Effector CD8-positive, alpha-beta T cell (primary cell): ENCODE measurements around the gene RDM1.

ENCODE experiments used
- DNase-seq: peaks from one replicate; lab custom pipeline; 2025; lab: John Stamatoyannopoulos, UW

RDM1 gene

DNA sequence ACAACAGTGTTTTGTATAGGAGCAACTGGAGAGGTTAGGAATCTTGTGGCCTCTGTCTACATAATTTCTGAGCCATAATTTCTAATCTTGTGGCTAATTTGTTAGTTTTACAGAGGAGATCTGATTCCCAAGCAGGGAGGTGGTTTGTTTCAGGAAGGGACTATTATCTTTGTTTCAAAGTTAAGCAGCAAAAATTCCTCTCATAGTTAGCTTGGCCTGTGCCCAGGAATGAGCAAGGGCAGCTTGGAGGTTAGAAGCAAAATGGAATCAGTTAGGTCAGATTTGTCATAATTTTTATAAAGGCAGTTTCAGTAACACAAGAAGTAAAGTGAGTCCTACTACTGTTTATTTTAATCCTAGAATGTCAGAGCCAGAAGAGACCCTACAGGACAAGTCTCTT, 2.0 kb upstream of the RDM1 start:
- no peak for DNase-seq

DNA sequence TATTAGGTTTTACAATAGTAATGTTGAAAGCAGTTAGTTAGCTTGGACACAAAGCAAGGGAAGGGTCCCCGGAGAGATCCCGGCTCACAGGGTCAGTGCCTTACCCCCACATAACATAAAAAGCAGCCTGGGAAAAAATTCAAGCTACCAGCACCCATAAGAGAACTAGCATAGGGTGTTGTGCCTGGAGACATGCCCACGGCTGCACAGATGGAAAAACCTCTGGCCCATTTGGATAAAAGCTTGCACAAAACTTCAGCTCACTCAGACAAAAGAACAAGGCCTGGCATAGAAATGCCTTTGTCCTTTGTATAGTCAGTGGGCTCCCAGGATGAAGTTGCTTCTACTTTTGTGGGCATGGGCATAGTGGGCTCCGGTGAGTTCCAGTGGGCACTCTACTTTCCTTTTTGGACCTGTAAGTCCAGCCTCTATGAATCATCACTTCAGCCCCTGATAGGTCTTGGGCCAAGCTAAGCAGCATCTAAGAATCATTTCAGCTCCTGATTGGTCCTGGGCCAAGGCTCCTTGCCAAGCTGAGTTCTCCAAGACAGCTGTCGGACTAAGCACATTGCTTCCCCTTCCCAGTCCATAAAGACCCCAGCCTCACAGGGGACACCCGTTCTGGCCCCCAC, 1.3 kb upstream of the RDM1 start:
- DNase-seq: no peak

DNA sequence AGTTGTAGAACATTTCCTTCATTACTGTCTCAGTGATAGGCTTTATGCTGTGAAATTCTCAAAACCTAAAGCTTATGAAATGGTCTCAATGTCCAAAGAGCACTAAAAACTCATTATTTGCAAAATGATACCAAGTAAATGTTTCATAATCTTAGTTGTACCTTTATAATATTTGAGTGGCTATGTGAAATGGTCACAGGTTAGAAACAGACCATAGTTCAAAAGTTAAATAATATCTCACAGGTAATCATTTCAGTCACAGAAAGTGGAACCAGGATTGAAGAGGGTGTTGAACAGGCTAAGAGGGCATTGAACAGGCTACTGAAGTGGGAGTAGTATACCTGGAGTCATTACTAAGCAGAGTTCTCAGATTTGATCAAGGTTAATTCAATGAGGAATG, 2.9 kb downstream of the RDM1 start:
- DNase-seq: no peak

DNA sequence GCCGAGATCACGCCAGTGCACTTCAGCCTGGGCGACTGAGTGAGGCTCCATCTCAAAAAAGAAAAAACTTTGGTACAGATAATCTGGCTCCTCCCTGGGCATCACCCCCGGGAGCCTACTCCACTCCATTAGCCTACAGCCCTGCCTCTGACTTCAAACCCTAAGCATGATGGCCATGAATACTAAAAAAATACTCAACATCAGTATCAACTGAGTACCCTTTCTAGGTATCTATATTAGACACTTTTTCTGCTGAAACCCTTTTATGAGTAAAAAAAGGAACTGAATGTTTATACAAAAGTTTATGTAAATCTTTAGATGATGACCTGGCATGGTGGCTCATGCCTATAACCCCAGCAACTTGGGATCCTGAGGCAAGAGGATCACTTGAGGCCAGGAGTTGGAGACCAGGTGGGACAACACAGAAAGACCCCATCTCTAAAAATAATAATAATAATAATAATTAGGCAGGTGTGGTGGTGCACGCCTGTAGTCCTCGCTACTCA, 6.9 kb downstream of the RDM1 start:
- DNase-seq: no peak

DNA sequence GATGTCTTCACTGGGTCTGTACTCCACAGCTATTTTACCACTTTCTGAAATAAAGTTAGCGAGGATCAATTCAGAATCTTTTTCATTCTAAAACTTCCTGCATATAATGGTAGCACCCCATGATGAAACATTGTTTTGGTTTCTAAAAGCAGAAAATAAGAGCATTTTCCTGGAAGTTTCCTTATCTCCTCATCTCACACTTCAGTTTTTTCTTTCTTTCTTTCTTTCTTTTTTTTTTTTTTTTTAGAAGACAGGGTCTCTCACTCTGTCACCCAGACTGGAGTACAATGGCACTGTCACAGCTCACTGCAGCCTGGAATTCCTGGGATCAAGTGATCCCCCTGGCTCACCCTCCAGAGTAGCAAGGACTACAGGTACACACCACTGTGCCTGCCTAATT, 10.3 kb downstream of the RDM1 start:
- DNase-seq: no peak

DNA sequence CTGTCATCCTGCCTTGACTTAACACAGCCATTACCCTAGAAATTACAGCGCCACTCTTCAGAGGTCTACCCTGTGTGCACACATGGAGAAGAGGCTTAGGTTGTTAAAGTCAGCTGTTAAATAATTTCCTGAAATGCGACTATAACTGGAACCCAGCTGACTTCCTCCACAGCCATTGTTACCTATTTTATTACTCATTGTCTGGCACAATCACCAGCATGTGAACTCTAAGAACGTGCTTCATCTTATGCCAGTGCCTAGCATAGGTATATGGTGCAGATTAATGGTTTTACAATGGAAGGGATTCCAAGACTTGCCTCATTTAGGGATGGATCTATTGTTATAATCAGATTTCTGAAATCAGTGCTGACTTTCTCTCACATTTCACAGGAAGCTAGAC, 11.9 kb downstream of the RDM1 start:
- no peak for DNase-seq

DNA sequence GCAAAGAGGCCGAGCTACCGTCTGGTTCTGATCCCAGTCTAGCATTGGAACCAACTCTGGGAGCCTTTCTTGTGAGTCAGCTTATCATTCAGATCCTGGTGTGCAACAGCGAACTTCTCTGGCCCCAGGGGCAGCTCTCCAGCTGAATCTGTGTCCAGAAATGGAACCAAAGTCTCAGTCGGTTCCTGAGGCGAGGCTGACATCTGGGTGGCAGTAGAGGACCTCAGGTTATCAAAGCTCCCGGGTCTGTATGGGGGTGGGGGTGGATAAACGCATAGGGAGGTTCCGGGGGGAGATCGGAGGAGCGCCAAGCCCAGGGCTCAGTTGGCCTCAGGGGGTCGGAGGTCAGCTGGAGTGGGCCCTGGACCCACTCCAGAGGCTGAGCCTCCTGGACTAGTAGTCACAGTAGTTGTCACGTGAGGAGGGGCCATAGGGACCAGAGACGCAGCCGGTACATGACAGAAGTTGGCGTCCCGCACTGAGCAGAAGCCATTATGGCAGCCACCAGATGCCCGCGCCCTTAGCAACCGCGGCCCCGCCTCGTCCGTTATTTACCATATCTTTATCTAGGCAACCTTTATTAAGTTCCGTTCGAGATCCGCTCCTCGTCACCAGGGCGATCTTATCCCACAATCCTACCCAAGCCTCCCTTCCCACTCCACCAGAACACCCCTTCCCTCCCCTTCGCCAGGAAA, 12.9 kb downstream of the RDM1 start:
- DNase-seq: no peak

DNA sequence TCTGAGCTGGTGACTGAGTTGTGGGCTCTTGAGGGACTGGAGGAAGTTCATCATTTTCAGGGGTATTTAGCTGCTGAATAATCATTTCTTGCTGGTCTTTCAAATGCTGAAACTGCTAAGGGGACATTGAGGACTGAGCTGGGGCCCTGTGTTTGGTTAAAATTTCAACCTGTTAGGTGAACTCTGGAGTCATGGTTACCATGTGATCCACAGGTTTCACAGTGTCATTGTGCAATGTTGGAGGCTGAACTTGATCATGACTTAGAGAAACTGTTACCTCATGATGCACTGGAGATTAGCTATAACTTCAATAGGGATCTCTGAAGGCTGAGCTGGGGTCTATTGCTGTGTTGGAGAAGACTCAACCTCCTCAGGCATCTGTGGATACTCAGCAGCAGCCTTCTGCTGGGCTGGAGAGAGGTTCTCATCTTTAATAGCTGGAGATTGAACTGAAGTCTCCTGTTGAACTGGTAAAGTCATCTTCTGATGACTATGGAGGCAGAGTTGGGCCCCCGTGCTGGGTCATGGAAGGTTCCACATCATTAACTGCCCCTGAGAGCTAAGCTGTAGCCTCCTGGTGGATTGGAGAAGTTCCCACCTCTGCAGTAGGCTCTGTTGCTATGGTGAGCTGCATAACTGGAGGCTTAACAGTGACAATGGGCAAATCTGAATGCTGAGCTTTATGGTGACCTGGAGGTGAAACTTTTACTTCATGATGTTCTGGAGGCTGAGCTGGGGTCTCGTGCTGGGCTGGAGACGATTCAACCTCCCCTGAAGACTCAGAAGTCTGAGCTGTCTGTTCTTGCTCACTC, 15.2 kb downstream of the RDM1 start:
- no peak for DNase-seq

DNA sequence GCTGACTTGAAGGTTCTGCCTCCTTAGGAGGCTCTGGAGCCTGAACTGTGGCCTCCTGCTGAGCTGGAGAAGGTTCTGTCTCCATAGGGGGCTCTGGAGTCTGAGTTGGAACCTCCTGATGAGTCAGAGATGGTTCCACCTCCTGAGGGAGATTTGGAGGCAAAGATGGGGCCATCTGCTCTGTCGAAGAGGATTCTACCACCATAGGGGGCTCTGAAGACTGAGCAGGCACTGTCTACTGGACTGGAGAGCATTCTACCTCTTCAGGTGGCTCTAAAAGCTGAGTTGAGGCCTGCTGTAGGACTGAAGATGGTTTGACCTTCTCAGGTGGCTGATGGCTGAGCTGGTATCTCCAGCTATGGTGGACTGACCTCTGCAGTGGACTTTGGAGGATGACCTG, 16.2 kb downstream of the RDM1 start:
- DNase-seq: no peak

DNA sequence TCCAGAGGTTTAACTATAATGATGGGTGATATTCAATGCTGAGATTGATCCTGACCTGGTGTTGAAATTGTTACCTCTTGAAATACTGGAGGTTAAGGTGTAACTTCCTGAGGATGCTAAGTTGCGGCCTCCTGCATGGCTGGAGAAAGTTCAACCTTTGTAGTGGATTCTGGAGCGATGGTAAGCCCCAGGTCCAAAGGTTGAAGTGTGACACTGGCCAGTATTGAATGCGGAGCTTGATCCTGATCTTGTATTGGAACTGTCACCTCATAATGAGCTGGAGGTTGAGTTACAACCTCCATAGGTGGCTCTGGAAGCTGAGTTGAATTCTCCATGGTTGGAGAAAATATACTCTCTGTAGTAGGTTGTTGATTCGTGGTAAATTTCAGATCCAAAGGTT, 17.0 kb downstream of the RDM1 start:
- no peak for DNase-seq

DNA sequence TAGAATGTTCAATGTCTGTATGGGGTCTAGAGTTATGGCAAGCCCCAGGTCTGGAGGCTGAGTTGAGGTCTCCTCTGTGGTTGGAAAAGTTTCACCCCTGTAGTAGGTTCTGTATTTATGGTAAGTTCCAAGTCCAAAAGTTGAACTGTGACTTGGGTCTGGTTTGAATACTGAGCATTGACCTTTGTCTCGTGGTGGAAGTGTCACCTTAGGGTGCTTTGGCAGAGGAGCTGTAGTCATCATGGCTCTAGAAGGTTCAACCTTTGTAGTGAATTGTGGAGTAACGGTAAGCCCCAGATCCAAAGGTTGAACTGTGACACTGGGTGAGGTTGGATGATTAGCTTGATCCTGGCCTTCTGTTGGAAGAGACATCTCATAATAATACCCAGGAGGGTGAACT, 17.6 kb downstream of the RDM1 start:
- no peak for DNase-seq

DNA sequence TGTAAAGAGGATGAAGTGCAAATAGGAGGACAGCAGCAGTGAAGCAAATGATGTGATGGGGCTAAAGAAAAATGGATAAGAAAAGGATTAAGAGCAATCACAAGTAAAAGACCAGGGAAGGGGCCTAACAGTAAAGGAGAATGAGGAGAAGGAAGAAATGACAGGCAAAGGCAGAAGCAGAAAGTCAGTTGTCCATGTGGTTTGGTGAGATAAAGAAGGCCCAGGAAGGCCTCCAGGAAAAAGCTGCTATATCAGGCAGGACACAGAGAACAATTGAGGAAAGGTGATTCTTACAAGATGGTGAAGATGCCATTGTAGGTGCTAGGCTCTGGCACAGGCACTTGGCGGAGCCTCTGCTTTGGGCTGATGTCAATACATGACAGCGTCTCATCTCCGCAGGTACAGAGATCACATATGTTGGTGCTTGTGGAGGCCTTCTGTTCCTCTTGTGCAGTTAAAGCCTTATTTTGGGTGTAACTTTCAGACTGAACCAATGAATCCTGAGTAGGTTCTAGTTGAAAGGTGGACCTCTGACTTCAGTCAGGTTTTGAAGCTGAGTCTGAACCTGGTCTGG, 18.1 kb downstream of the RDM1 start:
- no peak for DNase-seq

DNA sequence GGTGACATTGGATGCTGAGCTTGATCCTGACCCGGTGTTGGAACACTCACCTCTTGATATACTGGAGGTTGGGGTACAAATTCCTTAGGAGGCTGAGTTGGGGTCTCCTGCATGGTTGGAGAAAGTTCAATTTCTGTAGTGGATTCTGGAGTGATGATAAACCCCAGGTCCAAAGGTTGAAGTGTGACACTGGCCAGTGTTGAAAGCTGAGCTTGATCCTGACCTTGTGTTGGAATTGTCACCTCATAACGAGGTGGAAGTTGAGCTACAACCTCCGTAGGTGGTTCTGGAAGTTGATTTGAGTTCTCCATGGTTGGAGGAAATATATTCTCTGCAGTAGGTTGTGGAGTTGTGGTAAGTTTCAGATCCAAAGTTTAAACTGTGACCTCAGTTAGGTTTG, 21.2 kb downstream of the RDM1 start:
- DNase-seq: no peak

DNA sequence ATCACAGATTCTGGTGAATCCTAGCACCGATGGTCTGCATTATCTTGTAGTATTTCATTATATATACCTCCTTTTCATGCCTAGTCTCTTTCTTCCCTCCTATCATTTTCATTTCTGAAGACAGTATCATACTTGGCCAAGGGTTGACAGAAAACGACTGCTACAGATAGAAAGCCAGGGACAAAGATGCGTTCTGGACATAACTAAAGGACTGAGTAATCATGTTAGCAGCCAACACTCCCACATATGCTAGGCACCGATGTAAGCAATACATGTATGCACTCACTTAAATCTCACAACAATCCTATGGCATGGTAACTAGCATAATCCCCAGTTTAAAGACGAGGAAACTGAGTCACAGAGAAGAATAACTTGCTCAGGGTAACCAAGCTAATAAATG, 22.9 kb downstream of the RDM1 start:
- no peak for DNase-seq

DNA sequence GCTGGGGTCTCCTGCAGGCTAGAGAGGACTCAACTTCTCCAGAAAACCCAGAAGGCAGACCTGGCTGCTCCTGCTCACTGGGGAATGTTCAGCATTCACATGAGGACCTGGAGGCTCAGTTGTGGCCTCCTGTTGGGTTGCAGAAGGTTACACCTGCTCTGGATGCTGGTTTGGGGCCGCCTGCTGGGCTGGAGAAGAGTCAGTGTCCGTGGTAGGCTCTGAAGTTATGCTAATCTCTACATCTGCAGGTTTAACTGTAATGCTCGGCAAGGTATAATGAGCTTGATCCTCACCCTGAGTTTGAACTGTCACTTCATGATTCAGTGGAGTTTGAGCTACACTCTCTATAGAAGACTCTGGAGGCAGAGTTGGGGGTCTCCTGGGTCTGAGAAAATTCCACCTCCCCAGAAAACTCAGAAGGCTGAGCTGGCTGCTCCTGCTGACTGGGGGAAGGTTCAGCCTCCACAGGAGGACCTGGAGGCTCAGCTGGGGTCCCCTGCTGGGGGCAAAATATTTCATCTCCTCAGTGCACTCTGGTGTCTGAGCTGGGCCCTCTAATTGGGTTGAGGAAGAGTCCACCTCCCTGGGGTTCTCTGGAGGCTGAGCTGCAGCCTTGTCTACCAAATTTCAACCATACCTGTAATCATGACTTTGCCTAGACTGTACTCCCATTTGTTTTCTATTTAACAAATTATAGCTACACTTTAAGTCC, 23.5 kb downstream of the RDM1 start:
- DNase-seq: no peak

DNA sequence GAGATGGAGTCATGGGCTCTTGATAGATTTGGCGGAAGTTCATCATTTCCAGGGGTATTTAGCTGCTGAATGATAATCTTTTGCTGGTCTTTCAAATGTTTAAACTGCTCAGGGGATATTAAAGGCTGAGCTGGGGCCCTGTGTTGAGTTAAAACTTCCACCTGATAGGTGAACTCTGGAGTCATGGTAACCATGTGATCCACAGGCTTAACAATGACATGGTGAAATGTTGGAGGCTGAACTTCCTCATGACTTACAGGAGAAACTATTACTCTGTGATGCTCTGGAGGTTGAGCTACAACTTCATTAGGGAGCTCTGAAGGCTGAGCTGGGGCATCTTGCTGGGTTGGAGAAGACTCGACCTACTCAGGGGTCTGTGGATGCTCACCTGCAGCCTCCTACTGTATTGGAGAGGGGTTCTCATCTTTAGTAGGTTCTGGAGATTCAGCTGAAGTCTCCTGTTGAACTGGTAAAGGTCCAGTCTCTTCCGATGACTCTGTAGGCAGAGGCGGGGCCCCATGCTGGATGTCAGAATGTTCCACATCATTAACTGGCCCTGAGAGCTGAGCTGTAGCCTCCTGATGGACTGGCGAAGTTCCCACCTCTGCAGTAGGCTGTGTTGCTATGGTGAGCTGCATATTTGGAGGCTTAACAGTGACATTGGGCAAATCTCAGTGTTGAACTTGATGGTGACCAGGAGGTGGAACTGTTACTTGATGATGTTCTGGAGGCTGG, 24.2 kb downstream of the RDM1 start:
- DNase-seq: no peak

DNA sequence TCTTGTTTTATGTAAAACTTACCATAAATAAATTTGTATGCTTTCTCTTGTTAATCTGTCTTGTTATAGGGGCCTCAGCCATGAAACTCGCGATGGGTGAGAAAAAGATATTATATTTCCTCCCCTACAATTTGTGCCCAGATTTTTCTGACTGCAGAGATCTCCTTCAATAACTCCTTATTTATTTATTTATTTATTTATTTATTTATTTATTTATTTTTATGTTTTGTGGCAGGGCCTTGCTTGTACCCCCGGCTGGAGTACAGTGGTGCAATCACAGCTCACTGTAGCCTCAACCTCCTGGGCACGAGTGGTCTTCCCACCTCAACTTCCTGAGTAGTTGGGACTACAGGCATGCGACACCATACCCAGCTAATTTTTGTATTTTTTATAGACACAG, 27.1 kb downstream of the RDM1 start:
- DNase-seq: no peak

DNA sequence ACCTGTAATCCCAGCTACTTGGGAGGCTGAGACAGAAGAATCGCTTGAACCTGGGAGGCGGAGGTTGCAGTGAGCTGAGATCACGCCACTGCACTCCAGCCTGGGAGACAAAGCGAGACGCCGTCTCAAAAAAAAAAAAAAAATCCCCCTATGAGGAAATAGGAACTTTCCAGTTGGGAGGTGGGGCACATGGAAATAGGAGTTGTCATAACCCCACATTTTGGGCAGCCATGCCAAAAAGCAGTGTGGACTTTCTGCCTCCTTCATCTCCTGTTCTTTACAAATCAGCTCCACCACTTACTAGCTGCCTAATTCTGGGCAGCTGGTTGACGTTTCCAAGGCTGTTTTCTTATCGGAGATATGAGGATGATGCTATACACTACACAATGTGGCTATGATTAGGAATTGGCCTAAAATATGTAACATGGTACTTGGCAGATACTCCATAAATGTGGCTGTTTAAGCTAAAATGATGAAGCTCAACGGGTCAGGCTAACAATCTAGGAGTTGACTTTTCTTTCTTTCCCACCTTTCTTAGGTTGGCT, 28.9 kb downstream of the RDM1 start:
- DNase-seq: no peak

DNA sequence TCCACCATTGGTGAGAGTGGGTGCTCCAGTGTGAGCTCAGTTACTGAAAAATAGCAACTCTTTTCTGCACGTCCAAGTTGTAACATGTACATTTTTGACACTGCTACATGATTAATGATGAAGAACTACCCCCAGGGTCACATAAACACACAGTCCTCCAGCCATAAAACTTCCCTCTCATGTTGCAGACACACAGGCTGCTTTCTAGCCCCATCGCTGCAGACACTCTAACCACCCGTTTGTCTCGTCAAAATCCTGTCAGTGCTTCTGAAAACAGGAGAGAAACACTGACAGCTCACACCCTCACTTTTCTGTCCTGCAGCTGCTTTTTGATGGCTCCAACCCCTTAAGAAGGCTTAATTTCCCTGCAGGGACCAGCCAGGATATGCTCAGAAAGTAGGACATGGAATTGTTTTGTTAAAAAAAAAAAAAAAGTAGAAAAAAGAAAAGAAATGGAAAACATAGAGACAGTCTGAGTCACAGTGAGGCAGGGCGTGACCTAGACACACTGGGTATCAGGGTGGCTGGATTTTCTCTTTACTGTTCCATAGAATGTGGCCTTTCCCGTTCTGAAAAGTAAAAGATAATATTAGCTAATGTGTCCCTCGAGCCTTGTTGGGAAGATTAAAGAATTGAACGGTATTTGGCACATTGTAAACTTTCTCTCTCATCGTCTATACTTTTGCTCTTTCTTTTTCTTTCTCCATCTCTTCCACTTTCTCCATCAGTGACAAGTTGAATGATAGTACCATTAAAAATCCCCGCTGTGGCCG, 29.7 kb downstream of the RDM1 start:
- DNase-seq: no peak

DNA sequence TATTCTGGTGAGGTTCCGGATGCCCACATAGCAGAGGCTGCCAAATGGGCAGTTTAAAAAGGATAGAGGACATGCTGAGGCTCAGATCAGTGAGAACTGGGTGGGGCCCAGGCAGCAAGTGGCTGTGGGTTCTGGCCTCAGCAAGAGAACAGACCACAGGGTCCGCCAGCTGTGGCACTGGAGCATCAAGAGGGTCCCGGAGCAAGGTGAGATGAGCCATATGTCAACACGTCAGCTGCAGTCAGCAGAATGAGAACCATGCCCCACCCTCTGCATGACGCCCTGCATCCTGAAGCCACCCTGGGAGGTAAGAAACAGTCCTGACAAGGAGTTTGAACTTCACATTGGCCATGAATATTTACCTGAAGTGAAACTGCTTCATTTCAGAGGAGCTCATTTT, 30.3 kb downstream of the RDM1 start:
- DNase-seq: no peak
